Pancreas (tissue), 10 donors: Measurements from ENCODE around the gene COL6A1. TPM values are rescaled to one million over a fixed set of nuclear protein-coding genes. Genes with fewer than 3 reads are reported as not detected.

Experiments
- ATAC-seq, 4 donors: fragments of 200-7000 bp; cut with Tn5 transposase; one replicate each; pipeline versions ENCODE4 v1.8.0 to v1.9.1; 2020; ENCODE audit warnings: mild to moderate bottlenecking in 4 of 4, moderate library complexity in 4 of 4
- DNase-seq, 6 donors: peaks; one replicate each; pipeline ENCODE4 v3.0.0-alpha.2; 2020
- FAIRE-seq: peaks from 2 replicates; lab custom pipeline; 2012; peaks lifted over from hg19 to GRCh38; lab: Jason Lieb, UNC
- H3K27ac ChIP-seq, 4 donors: fragments of 200-600 bp; sonication (generic); 1 replicate in 3 of 4; 2 replicates in 1 of 4; pipeline versions ENCODE4 v1.5.0 to v1.8.0; 2020
- H3K27me3 ChIP-seq, 4 donors: fragments of 200-600 bp; one replicate each; pipeline ENCODE4 v1.8.0; 2021
- H3K36me3 ChIP-seq, 3 donors: fragments of 200-600 bp; sonication (generic) in 1 of 3; one replicate each; pipeline versions ENCODE4 v1.5.0 to v1.8.0; 2020 to 2021
- H3K4me1 ChIP-seq, 3 donors: fragments of 200-600 bp; one replicate each; pipeline ENCODE4 v1.8.0; 2021
- H3K4me3 ChIP-seq, 4 donors: fragments of 200-600 bp; sonication (generic) in 2 of 4; one replicate each; pipeline versions ENCODE4 v1.5.0 to v1.8.0; 2020 to 2021
- H3K9me3 ChIP-seq, 4 donors: fragments of 200-600 bp; one replicate each; pipeline ENCODE4 v1.8.0; 2021
- WGBS, 2 donors: extraction: QIAGEN DNeasy Blood & Tissue Kit; methylation state at CpG; one replicate each; pipeline ENCODE4 v1.1.7; 2013; 5-methylcytosine and 5-hydroxymethylcytosine counted together
- intact Hi-C, 3 donors: fragments of 100-400 bp; cut with DNase I; formaldehyde crosslinking; loops; one replicate each; pipeline versions ENCODE4 v1.11.1 to v1.14.2; 2022
- polyA plus RNA-seq, 2 donors: library from polyadenylated mRNA; stranded (reverse); fragments of 200-250 nt; gene quantifications; one replicate each; pipeline ENCODE4 v1.2.3, GENCODE V29; 2013
- total RNA-seq, 6 donors: library from RNA; stranded (reverse); fragmentation: NEBNext Ultra II Directional in 4 of 6; extraction: Animal tissue kit (Norgen Biotek cat#: 25700) in 4 of 6; gene quantifications; one replicate each; pipeline versions ENCODE4 v1.2.1 to v1.2.4, GENCODE V29; 2021 to 2023
- TF ChIP-seq, protein P1 (sequence below), 4 donors: fragments of 200-600 bp; sonication (generic) in 3 of 4; IDR thresholded peaks; one replicate each; pipeline versions ENCODE4 v1.5.0 to v1.8.0; 2021; ENCODE audit warnings: antibody characterized with exemption in 4 of 4
- donor health status: healthy with polysubstance abuse.
- donor health status: DM: no; HTN: no; CAD: no; lungs with moderate emphysema.
- donor health status: DM: no; HTN: no; CAD: no.
- donor health status: control.
- donor health status: control.
- donor health status: Bipolar disorder and iron deficiency.
- donor health status: DM: yes; HTN: yes; CAD: no.
- donor health status: DM: no; HTN: no; CAD: no.
- donor health status: DM: no; HTN: no; CAD: no.
- donor health status: DM: yes; HTN: yes; CAD: no.

The COL6A1 gene
- total and polyA plus RNA-seq, 8 donors: 22.9 to 131 (median 61.2) TPM

DNA sequence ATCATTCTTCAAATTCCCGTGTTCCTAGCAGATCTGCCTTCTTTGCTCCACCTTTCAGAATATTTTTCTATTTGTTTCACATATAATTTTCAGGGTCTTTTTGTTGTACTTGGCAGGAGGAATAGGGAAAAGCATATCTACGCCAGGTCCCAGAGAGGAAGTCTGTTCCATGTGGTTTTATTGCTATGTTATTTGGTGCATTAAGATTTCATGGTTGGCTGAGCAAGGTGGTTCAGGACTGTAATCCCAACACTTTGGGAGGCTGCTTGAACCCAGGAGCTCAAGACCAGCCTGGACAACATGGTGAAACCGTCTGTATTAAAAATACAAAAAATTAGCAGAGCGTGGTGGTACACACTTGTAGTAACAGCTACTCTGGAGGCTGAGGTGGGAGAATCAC lies 36.1 kb downstream of the COL6A1 start:
- Histone ChIP-seq H3K27ac (no peak overlapping the region), H3K36me3 (no peaks in the 10 kb centered on the region), H3K27me3 (peaks cover 0 to 8% (median 0%) of the 10 kb centered on the region in 4 donors), H3K9me3 (no peaks in the 10 kb centered on the region), H3K4me1 (no peaks in the 10 kb centered on the region), H3K4me3 (no peak overlapping the region)
- intact Hi-C loops: no loop called here
- TF ChIP-seq, protein P1, sequence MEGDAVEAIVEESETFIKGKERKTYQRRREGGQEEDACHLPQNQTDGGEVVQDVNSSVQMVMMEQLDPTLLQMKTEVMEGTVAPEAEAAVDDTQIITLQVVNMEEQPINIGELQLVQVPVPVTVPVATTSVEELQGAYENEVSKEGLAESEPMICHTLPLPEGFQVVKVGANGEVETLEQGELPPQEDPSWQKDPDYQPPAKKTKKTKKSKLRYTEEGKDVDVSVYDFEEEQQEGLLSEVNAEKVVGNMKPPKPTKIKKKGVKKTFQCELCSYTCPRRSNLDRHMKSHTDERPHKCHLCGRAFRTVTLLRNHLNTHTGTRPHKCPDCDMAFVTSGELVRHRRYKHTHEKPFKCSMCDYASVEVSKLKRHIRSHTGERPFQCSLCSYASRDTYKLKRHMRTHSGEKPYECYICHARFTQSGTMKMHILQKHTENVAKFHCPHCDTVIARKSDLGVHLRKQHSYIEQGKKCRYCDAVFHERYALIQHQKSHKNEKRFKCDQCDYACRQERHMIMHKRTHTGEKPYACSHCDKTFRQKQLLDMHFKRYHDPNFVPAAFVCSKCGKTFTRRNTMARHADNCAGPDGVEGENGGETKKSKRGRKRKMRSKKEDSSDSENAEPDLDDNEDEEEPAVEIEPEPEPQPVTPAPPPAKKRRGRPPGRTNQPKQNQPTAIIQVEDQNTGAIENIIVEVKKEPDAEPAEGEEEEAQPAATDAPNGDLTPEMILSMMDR (IDR thresholded peaks at IDR 0.05): no peak
- DNase-seq (no peak), ATAC-seq (no peak), FAIRE-seq (no peak)
- 76 to 84% methylated on average over 4 of the region's 4 CpGs for WGBS, 2 donors

DNA sequence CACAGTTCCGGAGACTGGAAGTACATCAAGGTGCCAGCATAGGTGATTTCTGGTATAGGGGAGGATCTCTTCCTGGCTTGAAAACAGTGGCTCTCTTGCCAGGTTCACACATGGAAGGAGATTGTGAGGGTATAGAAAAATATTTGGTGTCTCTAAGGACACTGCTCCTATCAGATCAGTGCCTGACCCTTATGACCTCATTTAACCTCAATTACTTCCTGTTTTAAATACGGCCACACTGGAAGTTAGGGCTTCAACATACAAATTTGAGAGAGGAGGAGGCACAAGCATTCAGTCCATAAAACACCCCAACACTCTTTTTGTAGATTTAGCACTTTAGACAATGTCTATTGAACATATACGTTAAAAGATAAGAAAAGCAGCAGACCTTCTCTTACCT lies 37.0 kb downstream of the COL6A1 start:
- Histone ChIP-seq H3K9me3 (no peaks in the 10 kb centered on the region), H3K27ac (no peak overlapping the region), H3K4me1 (no peaks in the 10 kb centered on the region), H3K4me3 (no peak overlapping the region), H3K36me3 (no peaks in the 10 kb centered on the region), H3K27me3 (peaks cover 0 to 8% (median 0%) of the 10 kb centered on the region in 4 donors)
- ATAC-seq: no peak
- DNase-seq: no peak
- no peak for FAIRE-seq
- intact Hi-C loops: no loop called here
- TF ChIP-seq, protein P1 (IDR thresholded peaks at IDR 0.05): no peak
- WGBS, 2 donors: 54 to 63% methylated on average over 3 of the region's 3 CpGs

DNA sequence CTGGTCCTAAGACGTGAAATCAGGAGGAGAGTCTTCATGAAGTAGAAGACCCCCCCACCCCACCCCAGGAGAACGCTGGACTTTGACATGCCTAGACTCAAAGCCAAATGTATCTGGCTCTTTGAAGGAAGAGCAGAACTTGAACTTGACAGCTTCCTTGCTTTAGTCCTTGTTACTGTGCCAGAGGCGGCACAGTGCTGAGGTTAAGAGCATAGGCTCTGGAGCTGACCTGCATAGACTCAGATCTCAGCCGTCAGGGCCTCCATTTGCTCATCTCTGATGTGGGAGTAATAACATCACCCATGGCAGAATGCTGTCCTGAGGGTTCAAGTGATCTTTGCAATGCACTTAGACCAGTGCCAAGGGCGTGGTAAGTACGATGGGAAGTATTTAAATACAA lies 39.0 kb downstream of the COL6A1 start:
- Histone ChIP-seq H3K4me1 (no peaks in the 10 kb centered on the region), H3K9me3 (no peaks in the 10 kb centered on the region), H3K36me3 (no peaks in the 10 kb centered on the region), H3K27ac (no peak overlapping the region), H3K27me3 (peaks cover 0 to 8% (median 0%) of the 10 kb centered on the region in 4 donors), H3K4me3 (no peak overlapping the region)
- WGBS, 2 donors: 64 to 82% methylated on average over 6 of the region's 6 CpGs
- ATAC-seq (no peak), DNase-seq (no peak), FAIRE-seq (no peak)
- TF ChIP-seq, protein P1 (IDR thresholded peaks at IDR 0.05): no peak
- intact Hi-C loops: no loop called here

DNA sequence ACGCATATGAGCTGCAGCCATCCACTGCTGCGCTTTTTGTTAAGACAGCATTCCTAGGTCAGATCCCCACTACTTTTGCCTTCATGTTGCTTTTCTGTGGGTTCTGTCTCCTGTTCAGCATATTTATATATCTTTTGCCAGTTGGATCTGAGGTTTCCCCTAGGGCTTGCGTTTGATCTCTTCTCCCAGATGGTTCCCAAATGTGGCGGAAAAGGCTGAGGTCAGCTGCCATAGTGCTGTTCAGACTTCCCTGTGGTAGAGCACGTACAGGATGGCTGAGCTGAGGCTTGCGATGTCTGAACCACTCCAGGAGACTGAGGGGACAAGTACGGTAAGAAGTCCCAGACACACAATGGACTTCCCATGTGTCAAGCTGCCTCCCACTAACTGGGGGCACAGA lies 39.8 kb downstream of the COL6A1 start:
- TF ChIP-seq, protein P1 (IDR thresholded peaks at IDR 0.05): no peak
- no peak for ATAC-seq

DNA sequence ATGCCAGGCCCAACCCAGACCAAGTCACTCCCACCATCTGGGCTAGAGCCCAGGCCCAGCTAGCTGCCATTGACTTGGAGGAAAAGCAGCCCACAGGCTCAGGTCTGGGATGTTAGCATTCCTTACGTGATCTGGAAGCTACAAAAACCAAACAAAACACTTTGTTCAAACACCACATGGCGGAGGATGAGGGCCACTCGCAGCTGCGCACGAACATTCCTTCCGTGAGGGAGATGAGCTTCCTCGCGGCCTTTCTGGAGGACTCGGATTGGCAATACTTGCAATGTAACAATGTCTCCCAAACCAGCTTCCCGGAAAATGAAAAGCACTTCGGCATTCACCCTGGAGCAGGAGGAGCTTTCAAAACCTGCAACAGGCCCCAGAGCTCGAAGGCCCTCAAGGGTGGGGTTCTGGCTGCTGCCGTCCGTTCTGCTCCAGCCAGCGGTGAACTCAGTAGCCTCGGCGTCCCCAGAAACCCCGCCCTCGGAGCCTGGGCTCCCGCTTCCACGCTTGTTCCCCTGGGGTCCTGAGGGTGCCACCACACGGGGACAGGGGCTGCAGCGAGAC lies 40.5 kb downstream of the COL6A1 start:
- H3K27me3 ChIP-seq: peaks cover 0 to 8% (median 0%) of the 10 kb centered on the region in 4 donors
- no peak for DNase-seq
- H3K36me3 ChIP-seq: no peaks in the 10 kb centered on the region
- no peaks in the 10 kb centered on the region for H3K9me3 ChIP-seq
- FAIRE-seq: peak; percentile 23
- H3K27ac ChIP-seq: no peak overlapping the region
- TF ChIP-seq, protein P1 (IDR thresholded peaks at IDR 0.05): no peak
- H3K4me3 ChIP-seq: no peak overlapping the region
- WGBS, 2 donors: 75 to 83% methylated on average over 23 of the region's 23 CpGs
- intact Hi-C loops: no loop called here
- peak in 2 of 4 donors; percentile 51 for ATAC-seq
- no peaks in the 10 kb centered on the region for H3K4me1 ChIP-seq

More for the DNA sequence above, 39.8 kb downstream of the COL6A1 start:
- Histone ChIP-seq H3K27ac (no peak overlapping the region), H3K9me3 (no peaks in the 10 kb centered on the region), H3K27me3 (peaks cover 0 to 8% (median 0%) of the 10 kb centered on the region in 4 donors), H3K4me1 (no peaks in the 10 kb centered on the region), H3K4me3 (no peak overlapping the region), H3K36me3 (no peaks in the 10 kb centered on the region)
- no peak for FAIRE-seq
- 87 to 89% methylated on average over 7 of the region's 7 CpGs for WGBS, 2 donors
- intact Hi-C loops: no loop called here
- no peak for DNase-seq
